Parathyroid adenoma (tissue), 2 donors: ENCODE results near the gene GLIPR2.

ENCODE experiments used
- H2AFZ ChIP-seq: fragments of 300-600 bp; sonication (generic); one replicate; pipeline ENCODE4 v1.7.0; 2017; ENCODE audit warnings: antibody characterized with exemption, mild to moderate bottlenecking
- H3K27ac ChIP-seq: fragments of 300-600 bp; sonication (generic); one replicate; pipeline ENCODE4 v1.7.0; 2017
- H3K27me3 ChIP-seq: fragments of 300-600 bp; sonication (generic); one replicate; pipeline ENCODE4 v1.7.0; 2017; ENCODE audit warnings: low read length; ENCODE audit not compliant: control insufficient read depth, insufficient read depth
- H3K36me3 ChIP-seq: fragments of 300-600 bp; sonication (generic); one replicate; pipeline ENCODE4 v1.7.0; 2017; ENCODE audit warnings: low read length; ENCODE audit not compliant: control insufficient read depth, insufficient read depth
- H3K4me1 ChIP-seq: fragments of 300-600 bp; sonication (generic); one replicate; pipeline ENCODE4 v1.7.0; 2017; ENCODE audit warnings: control low read depth
- H3K4me2 ChIP-seq: fragments of 300-600 bp; sonication (generic); one replicate; pipeline ENCODE4 v1.7.0; 2017; ENCODE audit warnings: low read length
- H3K4me3 ChIP-seq: fragments of 300-600 bp; sonication (generic); one replicate; pipeline ENCODE4 v1.7.0; 2017; ENCODE audit warnings: low read depth, low read length
- H3K79me2 ChIP-seq: fragments of 300-600 bp; sonication (generic); one replicate; pipeline ENCODE4 v1.7.0; 2017; ENCODE audit warnings: control low read depth
- H3K9ac ChIP-seq: fragments of 300-600 bp; sonication (generic); one replicate; pipeline ENCODE4 v1.7.0; 2017; ENCODE audit warnings: mild to moderate bottlenecking
- H3K9me3 ChIP-seq: fragments of 300-600 bp; sonication (generic); one replicate; pipeline ENCODE4 v1.7.0; 2017; ENCODE audit warnings: low read length; ENCODE audit not compliant: control insufficient read depth
- TF ChIP-seq, protein P1 (sequence below): fragments of 300-600 bp; sonication (generic); IDR thresholded peaks from one replicate; pipeline ENCODE4 v1.7.0; 2017; ENCODE audit warnings: antibody characterized with exemption, mild to moderate bottlenecking
- donor health status: primary hyperparathyroidism.

The GLIPR2 gene

DNA sequence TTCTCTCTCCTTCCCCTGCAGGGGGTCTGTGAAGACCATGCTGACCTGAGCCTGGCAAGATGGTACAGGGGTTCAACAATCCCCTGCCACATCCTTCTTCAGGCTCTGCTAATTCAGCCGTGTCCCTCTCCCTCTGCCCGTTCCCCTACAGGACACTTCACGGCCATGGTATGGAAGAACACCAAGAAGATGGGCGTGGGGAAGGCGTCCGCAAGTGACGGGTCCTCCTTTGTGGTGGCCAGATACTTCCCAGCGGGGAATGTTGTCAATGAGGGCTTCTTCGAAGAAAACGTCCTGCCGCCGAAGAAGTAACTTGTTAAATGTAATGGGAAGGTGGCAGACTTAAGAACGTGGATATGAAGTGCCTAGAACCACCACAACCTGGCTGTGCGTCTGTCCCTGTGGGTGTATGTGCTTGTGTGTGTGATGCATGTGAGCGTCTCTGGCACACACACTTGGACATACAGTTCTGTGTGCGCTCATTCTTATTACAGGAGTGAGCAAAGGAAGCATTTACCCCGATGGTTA lies 25.7 kb downstream of the GLIPR2 start:
- TF ChIP-seq, protein P1, sequence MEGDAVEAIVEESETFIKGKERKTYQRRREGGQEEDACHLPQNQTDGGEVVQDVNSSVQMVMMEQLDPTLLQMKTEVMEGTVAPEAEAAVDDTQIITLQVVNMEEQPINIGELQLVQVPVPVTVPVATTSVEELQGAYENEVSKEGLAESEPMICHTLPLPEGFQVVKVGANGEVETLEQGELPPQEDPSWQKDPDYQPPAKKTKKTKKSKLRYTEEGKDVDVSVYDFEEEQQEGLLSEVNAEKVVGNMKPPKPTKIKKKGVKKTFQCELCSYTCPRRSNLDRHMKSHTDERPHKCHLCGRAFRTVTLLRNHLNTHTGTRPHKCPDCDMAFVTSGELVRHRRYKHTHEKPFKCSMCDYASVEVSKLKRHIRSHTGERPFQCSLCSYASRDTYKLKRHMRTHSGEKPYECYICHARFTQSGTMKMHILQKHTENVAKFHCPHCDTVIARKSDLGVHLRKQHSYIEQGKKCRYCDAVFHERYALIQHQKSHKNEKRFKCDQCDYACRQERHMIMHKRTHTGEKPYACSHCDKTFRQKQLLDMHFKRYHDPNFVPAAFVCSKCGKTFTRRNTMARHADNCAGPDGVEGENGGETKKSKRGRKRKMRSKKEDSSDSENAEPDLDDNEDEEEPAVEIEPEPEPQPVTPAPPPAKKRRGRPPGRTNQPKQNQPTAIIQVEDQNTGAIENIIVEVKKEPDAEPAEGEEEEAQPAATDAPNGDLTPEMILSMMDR = no peak
- H3K36me3 ChIP-seq = no peaks in the 10 kb centered on the region
- H3K4me2 ChIP-seq = no peak overlapping the region
- no peak overlapping the region for H3K27ac ChIP-seq
- H3K9ac ChIP-seq = no peak overlapping the region
- no peak overlapping the region for H3K4me3 ChIP-seq
- no peaks in the 10 kb centered on the region for H3K27me3 ChIP-seq
- H3K4me1 ChIP-seq = no peaks in the 10 kb centered on the region
- no peaks in the 10 kb centered on the region for H3K9me3 ChIP-seq
- no peak overlapping the region for H2AFZ ChIP-seq
- no peaks in the 10 kb centered on the region for H3K79me2 ChIP-seq

DNA sequence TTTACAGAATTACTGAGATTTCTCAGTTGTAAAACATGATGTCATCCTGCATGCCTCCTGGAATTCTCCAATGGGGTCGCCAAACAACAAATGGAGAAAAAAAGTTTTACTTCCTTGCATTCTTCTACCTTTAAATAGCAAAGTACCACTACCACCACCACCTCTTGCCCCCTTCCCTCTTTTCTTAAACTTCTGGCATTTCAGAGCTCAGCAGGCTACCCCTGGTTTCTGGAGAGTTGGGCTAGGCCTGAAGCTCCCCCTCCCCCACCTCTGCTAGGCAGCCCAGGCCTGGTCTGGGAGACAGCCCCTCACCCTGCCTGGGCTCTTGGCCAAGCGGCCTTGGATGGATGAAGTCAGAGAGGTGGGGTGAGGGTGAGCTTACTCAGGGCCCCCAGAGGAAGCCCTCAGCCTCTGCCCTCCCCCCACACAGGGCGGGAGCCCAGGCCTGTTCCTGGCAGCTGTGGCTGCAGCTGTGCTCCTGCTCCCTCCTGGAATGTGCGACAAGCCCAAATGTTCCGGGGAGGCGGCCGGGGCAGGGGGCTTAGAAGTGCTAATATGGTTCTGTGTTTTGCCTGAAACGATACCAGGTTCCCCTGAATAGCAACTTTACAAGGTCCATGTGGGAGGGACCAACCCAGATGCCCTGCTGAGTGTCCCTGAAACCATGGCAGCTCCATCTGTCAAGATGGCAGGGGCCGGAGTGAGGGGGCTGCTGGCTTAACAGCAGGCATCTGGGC lies 26.7 kb downstream of the GLIPR2 start:
- H3K27me3 ChIP-seq = no peaks in the 10 kb centered on the region
- H2AFZ ChIP-seq = no peak overlapping the region
- no peak overlapping the region for H3K27ac ChIP-seq
- H3K36me3 ChIP-seq = no peaks in the 10 kb centered on the region
- no peak overlapping the region for H3K4me3 ChIP-seq
- TF ChIP-seq, protein P1 = no peak
- H3K4me1 ChIP-seq = no peaks in the 10 kb centered on the region
- no peaks in the 10 kb centered on the region for H3K9me3 ChIP-seq
- no peak overlapping the region for H3K9ac ChIP-seq
- no peak overlapping the region for H3K4me2 ChIP-seq
- no peaks in the 10 kb centered on the region for H3K79me2 ChIP-seq

DNA sequence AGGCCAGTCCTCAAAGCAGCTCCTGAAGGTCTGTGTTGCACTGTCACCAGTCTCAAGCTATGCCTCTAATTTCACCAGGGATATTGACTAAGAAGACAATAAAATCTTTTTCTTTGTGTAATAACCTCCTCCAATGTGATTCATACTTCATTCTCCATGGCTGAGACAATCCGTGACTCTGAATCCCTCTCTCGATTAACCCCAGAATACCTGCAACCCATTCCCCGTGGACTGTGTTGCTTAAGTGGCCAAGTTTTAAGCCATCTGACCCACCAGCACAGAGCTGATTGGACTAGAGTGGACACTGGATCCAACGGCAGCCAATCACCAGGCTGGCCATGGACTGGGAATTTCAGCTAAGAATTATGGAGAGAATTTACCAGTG lies 27.2 kb downstream of the GLIPR2 start:
- H3K4me3 ChIP-seq = no peak overlapping the region
- no peaks in the 10 kb centered on the region for H3K9me3 ChIP-seq
- H3K79me2 ChIP-seq = no peaks in the 10 kb centered on the region
- H3K27ac ChIP-seq = no peak overlapping the region
- no peak overlapping the region for H2AFZ ChIP-seq
- H3K4me2 ChIP-seq = no peak overlapping the region
- H3K27me3 ChIP-seq = no peaks in the 10 kb centered on the region
- TF ChIP-seq, protein P1 = no peak
- H3K9ac ChIP-seq = no peak overlapping the region
- H3K4me1 ChIP-seq = no peaks in the 10 kb centered on the region
- H3K36me3 ChIP-seq = no peaks in the 10 kb centered on the region

DNA sequence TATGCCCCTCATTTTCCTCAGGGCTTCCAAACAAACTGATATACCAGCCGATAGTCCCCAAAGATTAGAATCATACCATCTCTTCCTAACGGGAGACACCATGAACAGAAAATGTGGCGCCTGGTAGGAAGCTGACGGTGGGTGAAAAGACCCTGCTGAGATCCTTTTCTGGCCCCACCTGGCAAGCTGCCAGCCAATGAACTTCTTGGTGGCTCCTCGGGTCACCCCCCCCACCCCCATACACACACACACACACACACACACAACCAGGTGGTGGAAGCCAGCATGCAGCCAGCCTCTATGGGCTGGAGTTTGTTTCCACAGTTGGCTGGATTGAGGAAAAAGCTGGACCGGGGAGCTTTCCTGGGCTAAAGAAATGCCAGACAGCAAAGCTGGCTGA lies 27.8 kb downstream of the GLIPR2 start:
- Histone ChIP-seq H3K79me2 (no peaks in the 10 kb centered on the region), H3K27me3 (no peaks in the 10 kb centered on the region), H3K36me3 (no peaks in the 10 kb centered on the region), H3K4me1 (no peaks in the 10 kb centered on the region), H3K4me2 (no peak overlapping the region), H3K27ac (no peak overlapping the region), H3K9ac (no peak overlapping the region), H3K9me3 (no peaks in the 10 kb centered on the region), H3K4me3 (no peak overlapping the region), H2AFZ (no peak overlapping the region)
- TF ChIP-seq, protein P1 = no peak

DNA sequence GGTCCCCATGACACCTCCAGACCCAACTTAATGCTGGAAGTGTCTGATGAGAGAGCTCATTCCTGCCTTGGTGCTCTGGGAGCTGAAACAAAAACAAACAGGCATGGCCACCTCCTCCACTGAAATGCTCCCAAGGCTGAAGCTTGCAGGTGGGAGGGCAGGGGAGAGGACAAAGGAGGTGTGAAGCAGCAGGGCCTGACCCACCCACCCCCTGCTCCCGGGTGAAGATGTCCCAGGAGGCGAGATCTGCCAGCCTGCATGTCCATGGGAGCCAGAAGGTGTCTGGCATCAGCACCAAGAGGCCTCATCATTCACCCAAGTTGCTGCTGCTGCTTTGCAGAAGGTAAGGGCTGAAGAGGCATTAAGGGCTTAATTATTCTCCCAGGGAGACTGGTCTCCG lies 28.5 kb downstream of the GLIPR2 start:
- TF ChIP-seq, protein P1 = no peak
- no peak overlapping the region for H3K9ac ChIP-seq
- H3K27me3 ChIP-seq = no peaks in the 10 kb centered on the region
- no peak overlapping the region for H3K4me3 ChIP-seq
- no peaks in the 10 kb centered on the region for H3K9me3 ChIP-seq
- no peak overlapping the region for H3K4me2 ChIP-seq
- H3K36me3 ChIP-seq = no peaks in the 10 kb centered on the region
- no peak overlapping the region for H3K27ac ChIP-seq
- no peak overlapping the region for H2AFZ ChIP-seq
- no peaks in the 10 kb centered on the region for H3K4me1 ChIP-seq
- no peaks in the 10 kb centered on the region for H3K79me2 ChIP-seq
